Right kidney (tissue), 1 donor: ENCODE measurements around the gene KIF26A.

ENCODE experiments used
- DNase-seq: peaks from one replicate; pipeline ENCODE4 v3.0.0-alpha.2; 2016

The KIF26A gene

GRCh38 chr14:104210817-104211195 is 72.4 kb downstream of the KIF26A start:
- DNase-seq: no peak

GRCh38 chr14:104211215-104211614 is 72.8 kb downstream of the KIF26A start:
- DNase-seq: no peak

GRCh38 chr14:104211741-104212140 is 73.4 kb downstream of the KIF26A start:
- no peak for DNase-seq

- no peak for DNase-seq
These were observed 74.1 kb downstream of the KIF26A start for GRCh38 chr14:104212206-104213095.

- no peak for DNase-seq
These were observed 75.1 kb downstream of the KIF26A start for GRCh38 chr14:104213301-104214034.

- DNase-seq: no peak
These were observed 76.2 kb downstream of the KIF26A start for GRCh38 chr14:104214431-104215218.

GRCh38 chr14:104215706-104216334 is 77.4 kb downstream of the KIF26A start:
- DNase-seq: no peak

- DNase-seq: no peak
These were observed 78.1 kb downstream of the KIF26A start for GRCh38 chr14:104216457-104216856.

GRCh38 chr14:104217486-104218360 is 79.3 kb downstream of the KIF26A start:
- no peak for DNase-seq

- DNase-seq: no peak
These were observed 80.2 kb downstream of the KIF26A start for GRCh38 chr14:104218361-104219180.

GRCh38 chr14:104219731-104220214 is 81.4 kb downstream of the KIF26A start:
- DNase-seq: no peak

GRCh38 chr14:104220215-104221070 is 82.1 kb downstream of the KIF26A start:
- DNase-seq: no peak

- DNase-seq: no peak
These were observed 82.8 kb downstream of the KIF26A start for GRCh38 chr14:104221071-104221625.

- no peak for DNase-seq
These were observed 83.4 kb downstream of the KIF26A start for GRCh38 chr14:104221636-104222369.

- DNase-seq: no peak
These were observed 84.1 kb downstream of the KIF26A start for GRCh38 chr14:104222396-104223036.

- peak; percentile 64 for DNase-seq
These were observed 85.0 kb downstream of the KIF26A start for GRCh38 chr14:104223101-104224041.
